Central memory CD4-positive, alpha-beta T cell (primary cell): ENCODE measurements around the gene ZNG1A.
"Not testable (repeated sequence)": the region's sequence is repeated elsewhere in the genome, so short reads cannot be mapped to it uniquely, and the experiment has no call there.

ENCODE experiments used
- DNase-seq: peaks from one replicate; pipeline ENCODE4 v3.0.0; 2022
- total RNA-seq, 3 experiments: gene quantifications; one replicate each; lab custom pipeline; 2026; lab: John Stamatoyannopoulos, UW

The ZNG1A gene
- total RNA-seq: 14.8 to 31.7 (median 19.1) reads per million in 3 experiments

DNA sequence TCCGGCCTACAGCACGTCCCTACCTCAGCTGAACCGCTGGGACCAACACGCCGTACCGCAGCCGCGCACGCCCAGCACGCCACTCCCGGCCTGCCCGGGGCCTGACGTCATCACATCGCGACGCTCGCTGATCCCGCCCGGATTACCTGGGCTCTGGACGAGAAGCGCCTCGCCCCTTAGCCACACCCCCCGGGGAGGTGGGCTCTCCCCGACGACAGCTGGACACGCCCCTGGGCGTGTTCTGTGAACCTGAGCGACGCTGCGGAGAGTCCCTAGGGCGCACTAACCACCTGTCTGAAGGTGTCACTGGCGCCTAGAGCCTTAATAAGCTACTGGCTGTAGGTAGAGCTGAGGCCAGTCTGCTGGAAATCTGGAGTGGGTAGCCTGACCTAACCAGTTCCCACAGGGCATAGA is at the start of gene ZNG1A:
Gene ZNG1A, minus strand, starts transcription at position 87 of the 414 bp plus-strand sequence. CDS start 87 bp downstream, outside the sequence.
- DNase-seq: peak; percentile 89

- DNase-seq: no peak
Observed at GRCh38 chr9:227860-228259, 49.0 kb upstream of the ZNG1A start.

DNA sequence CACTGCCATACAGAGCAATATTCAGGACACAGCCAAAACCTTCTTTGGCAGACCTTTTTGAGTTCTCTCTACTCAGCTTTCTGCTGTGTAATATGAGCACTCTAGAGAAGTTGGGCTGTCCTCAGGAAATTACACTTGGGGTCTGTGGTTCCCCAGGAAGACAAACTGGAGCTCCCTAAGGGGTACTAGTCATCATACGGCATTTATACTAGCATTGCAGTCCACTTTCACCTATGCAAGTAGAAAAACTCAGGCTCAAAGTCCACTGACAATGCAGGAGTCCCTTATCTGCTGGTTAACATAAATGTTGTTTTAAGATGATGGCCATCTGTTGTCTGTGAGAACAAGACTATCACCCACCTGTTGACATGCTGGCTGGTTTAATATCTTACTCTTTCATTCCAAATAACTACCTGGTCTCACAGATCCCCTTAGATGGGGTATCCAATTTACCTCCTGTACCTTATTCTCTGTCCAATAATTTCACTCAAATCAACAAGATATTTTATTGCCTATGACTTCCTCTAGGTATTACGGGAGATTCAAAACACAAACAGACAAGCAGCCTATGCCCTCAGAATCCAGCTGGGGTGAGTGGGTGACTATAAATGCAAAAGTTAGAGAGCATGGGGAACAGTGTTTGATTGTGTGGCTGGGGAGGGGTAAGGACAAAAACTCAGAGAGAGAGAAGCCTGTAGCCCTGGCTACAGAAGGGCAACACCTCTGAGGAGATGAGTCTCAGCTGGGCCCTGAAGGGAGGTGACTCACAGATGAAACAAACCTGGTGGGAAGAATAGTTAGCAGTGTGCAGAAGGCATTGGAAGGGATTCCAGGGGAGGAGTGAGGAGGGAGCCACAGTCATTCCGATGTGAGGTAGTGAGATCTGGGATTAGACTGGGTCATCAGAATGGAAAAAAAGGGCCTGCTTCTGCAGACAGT is 46.0 kb upstream of the ZNG1A start:
- no peak for DNase-seq

DNA sequence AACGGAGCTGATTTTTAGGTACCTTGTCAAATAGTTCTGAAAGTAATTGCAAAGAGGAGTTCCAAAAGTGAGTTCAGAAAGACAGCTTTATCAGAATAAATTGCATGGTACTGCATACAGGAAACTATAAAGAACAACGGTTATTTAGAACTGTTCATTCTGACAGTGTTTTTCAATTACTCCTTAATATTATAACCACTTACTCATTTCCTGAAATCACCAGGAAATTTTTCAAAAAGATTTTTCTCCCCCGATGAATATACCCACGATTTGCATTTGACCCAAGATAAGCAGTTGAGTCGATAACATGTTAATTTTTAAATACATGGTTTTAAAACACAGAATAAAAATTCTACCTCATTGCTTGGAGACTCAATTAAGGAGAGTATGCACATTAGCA is 45.2 kb upstream of the ZNG1A start:
- no peak for DNase-seq

- no peak for DNase-seq
Observed at GRCh38 chr9:223152-223551, 44.3 kb upstream of the ZNG1A start.

DNA sequence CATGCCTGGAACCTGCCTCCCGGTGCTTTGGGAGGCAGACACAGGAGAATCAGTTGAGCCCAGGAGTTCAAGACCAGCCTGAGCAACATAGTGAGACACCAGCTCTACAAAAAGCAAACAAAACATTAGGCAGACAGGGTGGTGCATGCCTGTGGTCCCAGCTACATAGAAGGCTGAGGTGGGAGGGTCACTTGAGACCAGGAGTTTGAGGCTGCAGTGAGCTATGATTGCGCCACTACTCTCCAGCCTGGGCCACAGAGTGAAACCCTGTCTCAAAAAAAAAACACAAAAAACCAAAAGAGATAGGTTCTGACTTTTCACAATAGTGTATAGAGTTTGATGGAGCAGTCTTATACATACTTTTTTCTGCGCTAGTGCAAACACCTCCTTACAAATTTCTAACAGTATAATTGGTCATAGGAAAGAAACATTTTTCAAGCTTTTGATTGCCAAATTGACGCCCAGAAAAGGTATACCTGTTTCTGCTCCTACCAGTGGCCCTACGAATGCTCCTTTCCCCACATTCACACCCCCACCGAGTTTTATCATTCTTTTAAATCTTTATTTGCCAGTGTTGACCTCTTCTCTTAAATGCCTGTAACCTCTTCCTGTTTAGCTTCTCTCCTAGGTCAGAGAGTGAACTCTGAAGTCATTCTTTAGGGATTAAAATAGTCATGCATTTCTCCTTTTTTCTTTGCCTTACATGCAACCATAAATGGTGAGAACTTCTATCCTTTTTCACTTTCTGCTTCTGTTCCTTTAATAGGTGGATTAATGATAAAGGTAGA is 43.3 kb upstream of the ZNG1A start:
- DNase-seq: no peak

DNA sequence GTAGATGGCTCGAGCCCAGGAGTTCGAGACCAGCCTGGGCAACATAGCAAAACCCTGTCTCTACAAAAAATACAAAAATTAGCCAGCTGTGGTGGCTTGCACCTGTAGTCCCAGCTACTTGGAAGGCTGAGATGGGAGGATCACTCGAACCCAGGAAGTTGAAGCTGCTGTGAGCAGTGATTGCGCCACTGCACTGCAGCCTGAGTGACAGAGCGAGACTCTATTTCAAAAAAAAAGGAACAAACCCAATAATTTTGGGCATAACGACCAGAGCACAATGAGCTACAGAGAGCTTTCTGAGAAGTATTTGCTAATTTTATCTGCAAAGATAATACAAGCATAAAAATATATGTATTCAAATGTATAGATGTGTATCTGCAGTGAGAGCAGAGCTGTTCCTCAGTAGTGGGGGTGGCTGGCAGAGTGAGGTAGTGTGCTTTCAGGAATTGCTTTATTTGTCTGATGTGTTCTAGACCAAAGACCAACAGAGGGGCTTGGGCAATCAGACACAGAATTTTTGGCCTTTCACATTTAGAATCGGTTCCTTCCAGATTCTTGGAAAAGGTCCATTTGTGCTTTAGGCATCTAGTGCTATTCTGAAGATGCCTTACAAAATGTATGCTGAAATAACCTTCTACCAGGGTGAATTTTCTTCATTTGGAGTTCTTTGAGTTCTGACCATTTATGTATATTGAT is 41.0 kb upstream of the ZNG1A start:
- no peak for DNase-seq

DNA sequence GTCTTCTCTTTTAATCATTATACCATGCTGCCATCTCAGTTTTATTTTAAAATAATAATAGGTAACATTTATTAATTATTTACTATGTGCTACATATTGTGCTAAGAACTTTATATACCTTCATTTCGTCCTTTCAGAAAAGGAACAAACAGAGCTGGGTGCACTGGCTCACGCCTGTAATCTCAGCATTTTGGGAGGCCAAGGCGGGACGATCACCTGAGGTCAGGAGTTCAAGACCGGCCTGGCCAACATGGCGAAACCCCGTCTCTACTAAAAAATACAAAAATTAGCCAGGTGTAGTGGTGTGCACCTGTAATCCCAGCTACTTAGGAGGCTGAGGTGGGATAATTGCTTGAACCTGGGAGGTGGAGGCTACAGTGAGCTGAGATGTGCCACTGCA is 40.2 kb upstream of the ZNG1A start:
- DNase-seq: not testable (repeated sequence)

GRCh38 chr9:217950-218349 is 39.1 kb upstream of the ZNG1A start:
- DNase-seq: no peak

- DNase-seq: no peak
Observed at GRCh38 chr9:216866-217265, 38.0 kb upstream of the ZNG1A start.

DNA sequence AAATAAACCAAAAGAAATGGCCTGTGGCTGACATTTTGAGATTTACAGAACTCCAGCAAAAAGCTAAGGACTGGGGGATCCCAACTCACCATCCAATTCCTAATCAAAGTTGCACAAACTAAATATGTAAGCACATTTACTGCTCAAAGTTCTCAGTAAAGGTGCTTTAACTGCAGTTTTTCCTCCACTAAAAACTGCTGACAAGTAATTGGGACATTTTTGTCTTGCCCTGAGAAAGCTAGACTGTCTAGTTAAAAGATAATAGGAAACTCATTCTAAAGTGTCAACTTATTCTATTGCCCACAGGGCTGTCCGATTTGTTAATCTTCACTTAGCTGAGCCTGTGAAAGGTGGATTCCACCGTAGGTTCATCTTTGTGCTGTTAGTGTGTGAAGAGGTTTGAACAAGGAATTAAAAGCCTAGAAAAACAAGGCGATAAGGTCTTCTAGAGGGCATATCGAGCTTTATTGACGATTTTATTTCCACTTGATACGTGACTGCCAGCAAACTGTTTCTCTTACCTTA is 36.8 kb upstream of the ZNG1A start:
- no peak for DNase-seq

DNA sequence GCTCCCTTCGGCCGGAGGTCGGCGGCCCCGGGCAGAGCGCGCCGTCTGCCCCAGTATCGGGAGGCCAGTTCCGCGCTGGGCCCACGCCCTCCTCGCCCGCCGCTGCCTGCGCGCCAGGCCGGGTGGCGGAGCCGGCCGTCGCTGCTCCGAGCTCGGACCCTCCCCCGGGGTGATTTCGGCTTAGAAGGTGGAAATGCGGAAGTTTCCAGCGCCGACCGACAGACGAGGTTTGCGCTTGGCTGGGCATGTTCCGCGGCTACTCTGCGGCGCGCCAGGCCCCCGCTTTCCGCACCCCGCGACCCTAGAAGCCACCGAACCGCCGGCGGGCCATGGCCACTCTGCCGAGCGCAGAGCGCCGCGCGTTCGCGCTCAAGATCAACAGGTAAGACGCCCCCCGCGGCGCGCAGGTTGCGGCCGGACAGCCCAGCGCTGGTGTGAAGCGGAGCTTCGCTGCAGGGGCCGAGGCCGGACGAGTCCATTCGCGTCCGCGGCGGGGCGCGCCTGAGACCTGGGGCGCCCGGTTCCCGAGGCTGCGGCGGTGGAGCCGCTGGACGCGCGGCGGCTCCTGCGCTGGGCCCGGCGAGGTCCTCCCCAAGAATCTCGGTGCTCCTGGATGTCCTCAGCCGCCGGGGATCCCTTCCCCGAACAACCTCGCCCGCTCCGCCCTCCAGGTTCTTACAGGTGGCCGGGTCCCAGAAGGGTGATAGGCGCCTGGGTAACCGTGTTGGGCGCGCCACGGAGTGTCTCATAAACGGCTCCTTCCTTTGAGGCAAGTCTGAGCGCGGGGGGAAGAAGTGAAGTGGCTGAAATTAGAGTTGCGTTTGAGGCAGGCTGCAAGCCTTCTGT is 36.0 kb upstream of the ZNG1A start, which contains the start of gene DOCK8:
Gene DOCK8, plus strand, starts transcription at position 218 of the 846 bp plus-strand sequence. Its CDS starts 112 bp downstream, at position 330.
- peak; percentile 64 for DNase-seq

DNA sequence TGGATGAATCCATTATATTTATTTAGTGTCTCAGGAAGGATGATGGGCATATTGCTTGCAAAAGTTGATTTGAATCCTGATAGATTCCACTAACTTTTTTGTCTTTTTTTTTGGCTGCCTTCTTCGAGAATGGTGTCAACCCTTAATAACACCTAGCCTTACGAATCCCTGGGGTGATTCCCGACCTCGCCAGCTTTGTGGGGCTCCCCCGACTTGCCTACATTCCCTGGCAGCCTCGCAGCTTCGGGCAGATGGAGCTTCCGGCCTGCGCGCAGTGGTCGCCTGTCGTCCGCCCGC is 35.4 kb upstream of the ZNG1A start:
- DNase-seq: no peak

DNA sequence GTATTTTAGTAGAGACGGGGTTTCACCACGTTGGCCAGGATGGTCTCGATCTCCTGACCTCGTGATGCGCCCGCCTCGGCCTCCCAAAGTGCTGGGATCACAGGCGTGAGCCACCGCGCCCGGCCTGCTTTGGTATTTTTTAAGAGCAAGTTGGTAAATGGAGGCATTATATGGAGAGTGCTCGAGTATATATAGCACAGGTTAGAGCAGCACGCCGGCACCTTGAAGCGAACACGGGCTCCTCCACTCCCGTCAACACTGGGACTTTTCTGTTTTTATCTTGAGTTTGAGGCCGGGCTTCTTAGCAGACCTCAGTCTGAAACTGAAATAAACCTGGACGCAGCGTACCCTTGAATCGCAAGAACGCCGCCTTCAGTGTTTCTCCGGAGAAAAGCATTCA is 35.0 kb upstream of the ZNG1A start:
- not testable (repeated sequence) for DNase-seq

DNA sequence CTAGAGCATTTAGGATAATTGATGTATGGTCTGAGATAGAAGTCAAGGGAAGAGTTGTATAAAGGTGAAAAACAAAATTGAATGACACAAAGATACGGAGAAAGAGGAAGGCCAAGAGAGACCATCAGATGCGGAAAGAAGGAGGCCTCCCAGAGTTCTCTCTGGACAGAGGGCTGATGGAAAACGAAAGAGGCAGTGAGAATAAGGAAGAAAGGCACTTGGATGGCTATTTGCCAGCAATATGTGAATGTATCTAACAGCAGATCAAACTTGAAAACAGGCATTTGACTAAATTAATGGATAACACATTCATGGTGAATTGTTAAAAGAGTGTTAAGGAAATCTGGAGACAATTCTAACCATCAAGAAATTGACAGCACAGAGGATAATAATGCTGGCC is 33.4 kb upstream of the ZNG1A start:
- DNase-seq: no peak

DNA sequence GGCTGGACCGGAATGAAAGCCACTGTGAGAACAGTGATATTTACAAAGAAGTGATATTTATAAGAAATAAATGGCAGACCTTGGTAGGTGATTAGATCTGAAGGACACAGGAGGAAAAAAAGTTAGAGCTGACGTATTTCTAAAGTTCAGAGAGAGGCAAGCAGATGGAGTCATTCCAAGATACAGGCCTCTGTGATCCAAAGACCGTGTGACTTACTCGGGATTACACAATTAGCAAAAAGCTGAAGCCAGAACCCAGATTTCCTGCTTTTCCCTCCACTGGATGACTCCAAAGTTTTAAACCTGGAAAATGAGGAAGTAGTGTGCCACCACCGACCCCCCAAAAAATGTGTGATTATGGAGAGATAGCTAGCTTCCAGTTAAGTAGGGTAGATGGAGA is 32.7 kb upstream of the ZNG1A start:
- no peak for DNase-seq

GRCh38 chr9:211036-211435 is 32.2 kb upstream of the ZNG1A start:
- no peak for DNase-seq

- no peak for DNase-seq
Observed at GRCh38 chr9:209143-209758, 30.4 kb upstream of the ZNG1A start.

- no peak for DNase-seq
Observed at GRCh38 chr9:206481-206880, 27.6 kb upstream of the ZNG1A start.

GRCh38 chr9:199601-200000 is 20.7 kb upstream of the ZNG1A start:
- DNase-seq: not testable (repeated sequence)

GRCh38 chr9:178140-178825 is 573 bp downstream of the ZNG1A start:
- peak; percentile 23 for DNase-seq
